Measurements from ENCODE around the gene RBMY1A1.
"Not testable (repeated sequence)": the region's sequence is repeated elsewhere in the genome, so short reads cannot be mapped to it uniquely, and the experiment has no call there.

RBMY1A1 gene

DNA sequence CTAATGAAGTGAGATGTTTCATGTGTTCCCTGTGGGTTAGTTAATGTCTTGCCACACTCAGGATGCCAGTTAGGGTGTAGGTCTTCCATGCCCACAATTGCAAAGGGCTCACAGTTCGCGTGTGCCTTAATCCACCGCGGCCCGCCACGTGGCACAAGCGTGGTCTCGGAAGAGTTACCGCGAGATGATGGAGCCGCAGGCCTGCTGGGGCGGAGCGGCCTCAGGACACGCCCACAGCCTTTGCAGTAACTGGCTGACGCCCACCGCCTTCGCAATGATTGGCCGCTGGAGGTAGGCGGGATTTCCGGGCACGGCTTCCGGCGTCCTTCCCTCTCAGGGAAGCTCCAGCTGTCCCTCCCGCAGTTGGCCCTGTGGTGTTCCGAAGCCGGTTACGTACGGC is at the start of gene RBMY1A1:
TSS of gene RBMY1A1 (plus strand) at position 301 of the 400 bp plus-strand sequence. CDS start 2,013 bp downstream, outside the sequence.
- DNase-seq (ENCODE audit: insufficient read length, low spot score); FAIRE-seq: not testable (repeated sequence)

DNA sequence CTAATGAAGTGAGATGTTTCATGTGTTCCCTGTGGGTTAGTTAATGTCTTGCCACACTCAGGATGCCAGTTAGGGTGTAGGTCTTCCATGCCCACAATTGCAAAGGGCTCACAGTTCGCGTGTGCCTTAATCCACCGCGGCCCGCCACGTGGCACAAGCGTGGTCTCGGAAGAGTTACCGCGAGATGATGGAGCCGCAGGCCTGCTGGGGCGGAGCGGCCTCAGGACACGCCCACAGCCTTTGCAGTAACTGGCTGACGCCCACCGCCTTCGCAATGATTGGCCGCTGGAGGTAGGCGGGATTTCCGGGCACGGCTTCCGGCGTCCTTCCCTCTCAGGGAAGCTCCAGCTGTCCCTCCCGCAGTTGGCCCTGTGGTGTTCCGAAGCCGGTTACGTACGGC is 23.6 kb upstream of the RBMY1A1 start, which contains the start of gene RBMY1B:
TSS of gene RBMY1B (plus strand) at position 301 of the 400 bp plus-strand sequence. CDS start 2,013 bp downstream, outside the sequence.
- FAIRE-seq; DNase-seq (ENCODE audit: insufficient read length, low spot score): not testable (repeated sequence)

GRCh38 chrY:21559316-21559984 is 24.8 kb downstream of the RBMY1A1 start:
- not testable (repeated sequence) for DNase-seq (ENCODE audit: insufficient read length, low spot score); FAIRE-seq

- no peak for TF ChIP-seq POLR2A (IDR thresholded peaks at IDR 0.05; ENCODE audit: low read depth, low read length)
- FAIRE-seq: no peak
- DNase-seq (ENCODE audit: insufficient read length, low spot score): no peak
These were observed 50.8 kb downstream of the RBMY1A1 start for GRCh38 chrY:21585449-21585848.

DNA sequence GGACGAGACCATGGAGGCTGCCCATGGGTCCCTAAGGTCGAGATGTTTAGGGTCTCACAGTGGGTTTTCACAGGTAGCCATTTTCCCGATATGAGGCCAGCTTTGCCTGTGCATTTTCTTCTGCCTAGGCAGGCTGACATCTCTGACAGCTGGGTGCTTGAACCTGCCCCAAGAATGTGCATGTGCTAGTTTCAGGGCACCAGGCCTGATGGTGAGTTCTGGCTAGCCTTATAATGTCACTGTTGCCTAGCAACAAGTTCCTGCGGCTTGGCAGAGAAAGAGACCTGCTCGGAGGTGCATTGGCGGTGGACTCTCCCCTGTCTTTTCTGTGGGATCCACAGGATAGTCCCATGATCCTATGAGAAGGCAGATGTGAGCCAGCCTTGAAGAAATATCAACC is 51.8 kb downstream of the RBMY1A1 start:
- DNase-seq (ENCODE audit: insufficient read length, low spot score): not testable (repeated sequence)

GRCh38 chrY:21592059-21592458 is 57.4 kb downstream of the RBMY1A1 start:
- no peak for FAIRE-seq
- no peak for DNase-seq (ENCODE audit: insufficient read length, low spot score)
- no peak for TF ChIP-seq POLR2A (IDR thresholded peaks at IDR 0.05; ENCODE audit: low read depth, low read length)

More for the DNA sequence above, 51.8 kb downstream of the RBMY1A1 start:
- not testable (repeated sequence) for FAIRE-seq

GRCh38 chrY:21596287-21596686 is 61.6 kb downstream of the RBMY1A1 start:
- not testable (repeated sequence) for DNase-seq (ENCODE audit: insufficient read length, low spot score); FAIRE-seq
